ENCODE data around the gene DNAJC22. TPM values are rescaled to one million over a fixed set of nuclear protein-coding genes. Genes with fewer than 3 reads are reported as not detected.

The DNAJC22 gene
- total RNA-seq, 1 experiment from 2014 or later = 27.7 TPM

DNA sequence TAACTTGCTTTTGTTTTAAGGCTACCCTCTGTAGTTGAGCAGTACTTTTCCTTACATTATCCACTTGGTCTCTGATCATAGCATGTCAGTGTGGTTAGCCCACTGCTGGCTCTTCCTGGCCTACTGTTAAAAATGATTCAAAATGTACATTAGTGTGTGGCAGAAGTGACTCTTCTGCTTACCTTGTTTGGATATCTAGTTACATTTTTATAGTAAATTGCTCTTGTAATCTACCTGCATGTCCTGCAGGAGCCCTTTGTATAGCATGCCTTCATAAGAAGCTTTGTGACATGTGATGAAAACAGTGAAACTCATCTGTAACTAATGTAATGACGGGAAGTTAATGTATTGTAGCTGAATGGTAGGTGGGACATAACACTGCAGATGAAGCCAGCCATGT, 28.7 kb downstream of the DNAJC22 start:
- ChIA-PET RAD21 (ENCODE audit: low non-redundant PET in 1 of 2, low total read pairs in 2 of 2, uncharacterized antibody in 2 of 2, unreplicated experiment in 2 of 2) (no interaction called here), CTCF (interaction anchor here (1.1 kb wide), 1 partner anchor 28 kb away, joined by 5 read pairs; no protein-coding TSS in a partner anchor)

DNA sequence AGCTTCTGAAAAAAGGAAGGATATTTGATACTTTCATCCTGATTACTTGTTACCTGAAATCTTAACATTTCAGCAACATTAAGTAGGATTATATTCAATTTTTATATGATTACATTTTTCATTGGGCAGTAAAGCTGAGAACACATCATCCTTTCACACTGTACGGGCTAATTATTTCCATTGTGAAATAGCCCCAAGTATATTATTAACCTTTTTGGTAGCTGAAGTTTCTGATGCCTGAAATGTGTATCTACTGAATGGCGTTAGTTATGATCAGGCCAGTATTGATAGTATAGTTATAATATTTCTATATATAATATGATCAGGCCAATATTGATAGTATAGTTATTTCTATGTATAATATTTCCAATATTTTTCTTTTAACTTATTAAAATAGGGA, 30.7 kb downstream of the DNAJC22 start:
- ATAC-seq (no peak), DNase-seq (ENCODE audit: low read depth, low spot score) (no peak)
- BruUV-seq (replicated peaks) = TSS peak; percentile 2
- no peak overlapping the region for H3K4me2 ChIP-seq (ENCODE audit: low read length)
- no peak overlapping the region for H2AFZ ChIP-seq (ENCODE audit: low read depth, low read length, poor library complexity, severe bottlenecking)
- ChIA-PET POLR2A (interaction anchor here (1.6 kb wide), 1 partner anchor 10 kb away, joined by 5 read pairs; the partner anchor contains the start of gene SPATS2), CTCF (no interaction called here), RAD21 (ENCODE audit: low non-redundant PET in 1 of 2, low total read pairs in 2 of 2, uncharacterized antibody in 2 of 2, unreplicated experiment in 2 of 2) (no interaction called here)
- no peak overlapping the region for H3K27ac ChIP-seq (ENCODE audit: low read depth, low read length)
- H3K36me3 ChIP-seq (ENCODE audit: control insufficient read depth in 1 of 2, insufficient read depth in 2 of 2, low read length in 2 of 2) = no peaks in the 10 kb centered on the region; a peak in 1 of 4 replicates
- H3K4me3 ChIP-seq (replicated peaks in 1 of 2; ENCODE audit: low read depth in 1 of 2, low read length in 2 of 2) = no peak overlapping the region
- no peaks in the 10 kb centered on the region for H3K9me3 ChIP-seq (ENCODE audit: control insufficient read depth in 1 of 2, insufficient read depth in 1 of 2, low read depth in 1 of 2, low read length in 2 of 2)
- peaks cover 19 to 30% of the 10 kb centered on the region in 2 experiments for H3K4me1 ChIP-seq (ENCODE audit: control insufficient read depth in 1 of 2, insufficient read depth in 2 of 2, low read length in 2 of 2)
- H3K27me3 ChIP-seq (ENCODE audit: insufficient read depth, low read length) = no peaks in the 10 kb centered on the region
- H4K20me1 ChIP-seq (ENCODE audit: insufficient read depth) = peaks cover 4% of the 10 kb centered on the region; the same call in 1 of the 2 replicates
- intact Hi-C loops (cut with micrococcal nuclease) = no loop called here
- peaks cover 94% of the 10 kb centered on the region for H3K79me2 ChIP-seq (ENCODE audit: insufficient read depth, low read length)
- H3K9ac ChIP-seq (ENCODE audit: low read length) = no peak overlapping the region
- H3K9me2 ChIP-seq (ENCODE audit: insufficient read depth) = no peaks in the 10 kb centered on the region
- TF ChIP-seq EGR1 (IDR thresholded peaks at IDR 0.05; ENCODE audit: low read depth) = no peak
- no peak for TF ChIP-seq CBX3 (IDR thresholded peaks at IDR 0.05; ENCODE audit: low read depth)
- no peak for TF ChIP-seq SIN3A (IDR thresholded peaks at IDR 0.05; ENCODE audit: low read depth)
- no peak for TF ChIP-seq SRF (IDR thresholded peaks at IDR 0.05; ENCODE audit: low read depth)
- TF ChIP-seq SP1 (IDR thresholded peaks at IDR 0.05; ENCODE audit: low read depth) = no peak
- TF ChIP-seq ZNF274 (IDR thresholded peaks at IDR 0.05; ENCODE audit: low read depth, low read length) = no peak
- TF ChIP-seq YY1 (IDR thresholded peaks at IDR 0.05; ENCODE audit: extremely low read depth, insufficient replicate concordance, low read depth, low read length) = no peak
- TF ChIP-seq TCF7L2 (IDR thresholded peaks at IDR 0.05; ENCODE audit: borderline replicate concordance, extremely low read depth, insufficient read depth, insufficient read length) = no peak
- no peak for TF ChIP-seq ZFX (IDR thresholded peaks at IDR 0.05)
- TF ChIP-seq EZH2phosphoT487 (IDR thresholded peaks at IDR 0.05; ENCODE audit: borderline replicate concordance) = no peak
- TF ChIP-seq RAD21 (IDR thresholded peaks at IDR 0.05; ENCODE audit: low read depth) = no peak

More for the DNA sequence above, 28.7 kb downstream of the DNAJC22 start:
- no peaks in the 10 kb centered on the region for H3K9me3 ChIP-seq (ENCODE audit: control insufficient read depth in 1 of 2, insufficient read depth in 1 of 2, low read depth in 1 of 2, low read length in 2 of 2)
- no peaks in the 10 kb centered on the region; a peak in 1 of 4 replicates for H3K36me3 ChIP-seq (ENCODE audit: control insufficient read depth in 1 of 2, insufficient read depth in 2 of 2, low read length in 2 of 2)
- no peak overlapping the region for H3K9ac ChIP-seq (ENCODE audit: low read length)
- no peak overlapping the region for H3K4me3 ChIP-seq (replicated peaks in 1 of 2; ENCODE audit: low read depth in 1 of 2, low read length in 2 of 2)
- POLR2A ChIA-PET = interaction anchor here (1.3 kb wide), 1 partner anchor 9 kb away, joined by 6 read pairs; the partner anchor contains the start of gene SPATS2
- no peaks in the 10 kb centered on the region for H3K9me2 ChIP-seq (ENCODE audit: insufficient read depth)
- H3K79me2 ChIP-seq (ENCODE audit: insufficient read depth, low read length) = peaks cover 95% of the 10 kb centered on the region
- H3K27me3 ChIP-seq (ENCODE audit: insufficient read depth, low read length) = no peaks in the 10 kb centered on the region
- intact Hi-C loops (cut with micrococcal nuclease) = no loop called here
- H4K20me1 ChIP-seq (ENCODE audit: insufficient read depth) = peaks cover 4% of the 10 kb centered on the region; the same call in 1 of the 2 replicates
- TF ChIP-seq POLR2AphosphoS5 (IDR thresholded peaks at IDR 0.05; ENCODE audit: low read depth, low read length) (no peak), SP1 (IDR thresholded peaks at IDR 0.05; ENCODE audit: low read depth) (no peak), EGR1 (IDR thresholded peaks at IDR 0.05; ENCODE audit: low read depth) (no peak), SRF (IDR thresholded peaks at IDR 0.05; ENCODE audit: low read depth) (no peak), ELF1 (IDR thresholded peaks at IDR 0.05; ENCODE audit: borderline replicate concordance, low read depth) (no peak), RAD21 (IDR thresholded peaks at IDR 0.05; ENCODE audit: low read depth) (no peak), CEBPB (IDR thresholded peaks at IDR 0.05; ENCODE audit: low read depth) (no peak), JUND (IDR thresholded peaks at IDR 0.05) (no peak), SIN3A (IDR thresholded peaks at IDR 0.05; ENCODE audit: low read depth) (no peak), ZNF274 (IDR thresholded peaks at IDR 0.05; ENCODE audit: low read depth, low read length) (no peak), POLR2A (IDR thresholded peaks at IDR 0.05; ENCODE audit: borderline replicate concordance, extremely low read depth, insufficient read depth, insufficient read length) (no peak)
- TF ChIP-seq, protein P1, sequence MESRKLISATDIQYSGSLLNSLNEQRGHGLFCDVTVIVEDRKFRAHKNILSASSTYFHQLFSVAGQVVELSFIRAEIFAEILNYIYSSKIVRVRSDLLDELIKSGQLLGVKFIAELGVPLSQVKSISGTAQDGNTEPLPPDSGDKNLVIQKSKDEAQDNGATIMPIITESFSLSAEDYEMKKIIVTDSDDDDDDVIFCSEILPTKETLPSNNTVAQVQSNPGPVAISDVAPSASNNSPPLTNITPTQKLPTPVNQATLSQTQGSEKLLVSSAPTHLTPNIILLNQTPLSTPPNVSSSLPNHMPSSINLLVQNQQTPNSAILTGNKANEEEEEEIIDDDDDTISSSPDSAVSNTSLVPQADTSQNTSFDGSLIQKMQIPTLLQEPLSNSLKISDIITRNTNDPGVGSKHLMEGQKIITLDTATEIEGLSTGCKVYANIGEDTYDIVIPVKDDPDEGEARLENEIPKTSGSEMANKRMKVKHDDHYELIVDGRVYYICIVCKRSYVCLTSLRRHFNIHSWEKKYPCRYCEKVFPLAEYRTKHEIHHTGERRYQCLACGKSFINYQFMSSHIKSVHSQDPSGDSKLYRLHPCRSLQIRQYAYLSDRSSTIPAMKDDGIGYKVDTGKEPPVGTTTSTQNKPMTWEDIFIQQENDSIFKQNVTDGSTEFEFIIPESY (IDR thresholded peaks at IDR 0.05; ENCODE audit: extremely low read depth, insufficient replicate concordance, low read length) = no peak
- H2AFZ ChIP-seq (ENCODE audit: low read depth, low read length, poor library complexity, severe bottlenecking) = no peak overlapping the region
- BruUV-seq (replicated peaks) = no TSS peak
- H3K4me1 ChIP-seq (ENCODE audit: control insufficient read depth in 1 of 2, insufficient read depth in 2 of 2, low read length in 2 of 2) = peaks cover 17 to 31% of the 10 kb centered on the region in 2 experiments
- H3K4me2 ChIP-seq (ENCODE audit: low read length) = no peak overlapping the region
- DNase-seq (ENCODE audit: low read depth, low spot score) (no peak), ATAC-seq (no peak)
- no peak overlapping the region for H3K27ac ChIP-seq (ENCODE audit: low read depth, low read length)
